GM15510 (cell line): Measurements from ENCODE around the gene GAS7.

Experiments
- POLR2A ChIP-seq: IDR thresholded peaks from 3 replicates; pipeline ENCODE4 v1.6.1; 2011; ENCODE audit warnings: borderline replicate concordance; ENCODE audit not compliant: insufficient read length; ENCODE audit errors: extremely low read depth

GAS7 gene

DNA sequence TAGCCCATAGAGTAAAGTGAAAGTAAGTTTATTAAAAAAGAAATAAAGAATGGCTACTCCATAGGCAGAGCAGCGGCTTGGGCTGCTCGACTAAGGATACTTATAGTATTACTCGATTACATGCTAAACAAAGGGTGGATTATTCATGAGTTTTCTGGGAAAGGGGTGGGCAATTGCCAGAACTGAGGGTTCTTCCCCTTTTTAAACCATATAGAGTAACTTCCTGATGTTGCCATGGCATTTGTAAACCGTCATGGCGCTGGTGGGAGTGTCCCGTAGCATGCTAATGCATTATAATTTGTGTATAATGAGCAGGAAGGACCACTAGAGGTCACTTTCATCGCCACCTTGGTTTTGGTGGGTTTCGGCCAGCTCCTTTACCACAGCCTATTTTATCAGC lies 13.3 kb upstream of the GAS7 start:
- TF ChIP-seq POLR2A = no peak

DNA sequence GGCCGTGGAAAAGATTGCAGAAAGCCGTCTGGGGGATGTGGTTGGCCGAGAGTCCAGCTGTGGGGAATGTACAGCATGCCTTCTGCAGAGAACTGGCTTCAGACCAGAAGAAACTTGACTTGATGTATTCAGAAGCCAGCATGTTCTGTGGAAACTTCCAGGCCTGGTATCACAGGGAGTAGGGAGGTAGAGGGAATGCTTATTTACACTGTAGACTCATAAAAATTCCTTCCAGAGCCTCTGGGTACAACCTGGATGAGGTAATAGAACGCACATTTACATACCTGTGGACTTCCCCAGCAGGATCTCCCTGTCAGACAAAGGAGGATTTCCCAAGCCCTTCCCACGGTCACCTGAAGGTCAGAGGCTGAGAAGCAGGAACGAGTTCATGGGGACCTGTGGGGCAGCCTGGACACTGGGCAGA lies 11.8 kb upstream of the GAS7 start:
- TF ChIP-seq POLR2A = no peak

DNA sequence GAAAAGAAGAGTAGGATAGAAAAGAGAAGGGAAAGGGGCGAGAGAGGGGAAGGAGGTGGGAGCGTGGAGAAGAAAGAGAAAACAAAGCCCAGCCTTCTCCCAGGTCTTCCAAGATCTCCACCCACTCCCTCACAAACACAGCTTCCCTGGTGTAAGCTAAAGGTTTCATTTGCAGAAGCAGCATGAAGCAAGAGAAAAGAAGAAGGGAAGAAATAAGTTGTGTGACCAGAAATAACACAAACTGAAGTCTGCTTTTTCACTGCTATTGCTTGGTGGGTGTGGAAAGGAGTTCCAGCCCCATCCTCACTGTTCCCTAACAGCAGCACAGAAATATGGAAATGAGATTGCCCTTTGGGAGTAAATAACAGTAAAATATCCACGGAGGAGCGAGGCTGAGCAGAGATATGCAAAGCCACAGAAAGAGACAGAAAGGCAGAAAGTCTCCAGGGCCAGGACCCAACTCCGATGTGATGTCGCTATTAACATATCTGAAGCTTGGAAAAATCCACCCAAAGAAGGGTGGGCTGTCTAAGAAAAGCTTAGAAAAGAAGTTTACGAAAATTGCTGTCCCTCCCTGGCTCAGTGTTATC lies 10.3 kb upstream of the GAS7 start:
- TF ChIP-seq POLR2A = no peak

DNA sequence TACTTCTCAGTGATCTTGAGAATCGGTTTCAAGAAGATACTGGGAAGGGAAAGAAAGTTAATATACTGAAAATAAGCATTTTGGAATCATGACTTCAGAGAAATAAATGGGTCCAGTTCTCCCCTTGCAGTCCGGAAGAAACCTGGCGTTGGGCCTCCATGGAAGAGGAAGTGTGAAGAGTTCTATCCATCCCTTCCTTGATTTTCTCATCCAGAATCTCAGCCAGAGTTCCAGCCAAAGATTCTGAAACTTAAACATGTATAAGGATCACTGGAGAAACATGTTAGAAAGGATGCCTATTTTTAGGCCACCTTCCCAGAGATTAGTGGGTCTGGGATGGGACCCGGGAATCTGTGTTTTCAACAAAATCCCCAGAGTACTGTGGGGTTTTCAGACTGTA lies 8.7 kb upstream of the GAS7 start:
- no peak for TF ChIP-seq POLR2A

DNA sequence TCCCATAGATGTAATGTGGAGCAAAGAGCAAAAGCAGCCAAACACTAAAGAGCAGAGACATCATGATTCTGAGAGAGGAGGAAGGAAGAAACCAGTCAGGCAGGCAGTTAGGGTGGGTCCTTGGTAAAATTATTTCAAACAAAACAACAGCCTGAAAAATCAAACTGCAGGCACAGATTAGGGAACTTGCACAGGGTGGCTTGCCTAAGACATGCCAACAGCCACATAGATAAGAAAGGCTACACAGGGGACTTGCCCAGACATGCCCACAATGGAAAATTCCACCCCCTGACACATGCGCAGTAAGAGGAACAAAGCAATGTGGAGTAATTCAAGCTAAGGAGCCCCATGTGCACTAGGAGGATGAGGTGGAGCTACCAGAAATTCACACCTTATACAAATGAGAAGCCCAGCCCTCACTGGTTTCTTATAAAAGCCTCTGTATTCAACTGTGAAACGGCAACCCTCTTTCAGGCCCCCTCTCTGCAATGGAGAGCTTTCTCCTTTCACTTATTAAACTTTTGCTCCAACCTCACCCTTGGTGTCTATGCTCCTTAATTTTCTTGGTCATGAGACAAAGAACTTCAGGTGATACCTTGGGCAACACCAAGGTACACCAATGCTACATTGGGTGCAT lies 7.3 kb upstream of the GAS7 start:
- no peak for TF ChIP-seq POLR2A

DNA sequence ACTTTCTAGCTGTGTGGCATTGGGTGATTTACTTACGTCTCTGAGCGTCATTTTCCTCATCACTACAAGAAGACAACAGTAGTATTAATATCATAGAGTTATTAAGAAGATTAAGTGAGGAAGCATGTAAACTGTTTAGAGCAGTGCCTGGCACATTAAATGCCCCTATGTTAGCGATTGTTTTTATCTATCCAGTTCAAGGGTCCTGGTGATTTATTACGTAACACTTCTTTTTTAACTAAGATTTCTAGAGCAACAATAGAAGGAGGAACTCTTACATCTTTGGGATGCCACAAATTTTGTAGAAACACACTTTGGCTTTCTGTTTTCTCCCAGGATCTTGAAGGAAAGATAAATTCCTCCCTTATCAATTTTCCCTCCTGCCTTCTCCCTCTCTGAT lies 3.3 kb upstream of the GAS7 start:
- TF ChIP-seq POLR2A = no peak

DNA sequence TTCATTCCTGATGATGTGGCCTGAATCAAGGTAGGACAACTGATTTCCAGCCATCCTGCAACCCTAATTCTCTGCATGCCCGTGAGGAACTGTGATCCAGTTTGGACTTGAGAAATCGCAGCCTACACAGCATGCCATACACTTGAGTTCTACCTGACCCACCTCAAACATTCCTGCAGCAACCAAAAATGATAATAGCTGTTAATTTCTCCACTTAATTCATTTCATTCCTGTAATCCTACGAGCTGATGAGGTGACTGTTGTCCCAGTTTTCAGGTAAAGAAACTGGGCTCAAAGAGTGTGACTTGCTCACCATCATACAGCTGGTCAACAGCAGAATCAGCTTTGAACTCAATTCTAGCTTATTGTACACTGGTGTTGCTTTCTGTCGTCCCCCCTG lies 2.2 kb upstream of the GAS7 start:
- no peak for TF ChIP-seq POLR2A

DNA sequence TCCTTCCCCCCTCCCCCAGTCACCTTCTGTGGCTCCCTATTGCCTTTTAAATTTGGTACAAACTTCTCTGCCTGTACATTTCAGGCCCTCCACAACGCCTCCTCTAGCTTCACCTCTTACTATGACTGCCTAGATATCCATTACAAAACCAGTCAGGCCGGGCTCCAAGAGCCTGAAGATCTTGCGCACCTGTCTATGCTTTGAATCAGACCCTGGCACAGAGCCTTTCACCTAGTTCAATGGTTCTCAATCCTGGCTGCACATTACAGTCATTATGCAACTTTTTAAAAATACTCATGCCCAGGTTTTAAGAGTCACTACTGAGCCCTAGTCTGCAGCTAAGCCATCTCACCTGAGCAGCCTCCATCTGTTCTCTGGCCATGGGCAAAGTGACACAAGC lies 1.6 kb upstream of the GAS7 start:
- no peak for TF ChIP-seq POLR2A

DNA sequence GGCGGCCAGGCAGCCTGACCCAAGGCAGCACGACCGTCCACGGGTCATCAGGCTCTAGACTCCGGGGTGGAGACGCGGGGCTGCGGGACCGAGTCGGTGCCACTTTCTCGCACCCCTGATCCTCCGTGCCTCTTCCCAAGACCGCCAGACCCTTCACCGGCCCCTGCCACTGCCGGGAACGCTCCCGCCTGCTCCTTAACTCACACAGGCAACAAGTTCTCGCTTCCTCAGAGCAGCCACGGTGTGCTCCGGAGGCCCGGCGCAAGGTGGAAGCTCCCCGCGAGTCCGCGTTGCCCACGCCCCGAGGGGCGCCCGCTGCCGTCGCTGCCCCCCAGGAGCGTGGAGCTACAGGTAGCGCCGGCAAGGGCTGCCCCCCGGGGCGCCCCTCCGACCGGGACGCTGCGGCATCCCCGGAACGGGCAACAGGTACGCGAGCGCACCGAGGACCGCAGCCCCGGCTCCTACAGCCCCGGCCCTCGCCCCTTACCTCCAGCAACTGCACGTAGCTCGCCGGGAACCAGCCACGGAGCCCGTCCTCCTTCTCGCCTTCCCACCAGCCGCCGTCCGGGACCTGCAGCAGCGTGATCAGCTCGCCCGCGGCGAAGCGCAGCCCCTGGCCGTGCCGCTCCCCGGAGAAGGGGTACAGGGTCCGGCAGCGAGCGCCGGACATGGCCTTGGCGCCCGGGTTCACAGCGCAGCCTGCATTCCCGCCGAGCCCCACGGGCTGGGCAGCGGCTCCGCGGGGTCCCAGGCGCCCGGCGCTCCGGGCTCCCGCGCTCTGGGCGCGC lies 491 bp downstream of the GAS7 start:
- no peak for TF ChIP-seq POLR2A

DNA sequence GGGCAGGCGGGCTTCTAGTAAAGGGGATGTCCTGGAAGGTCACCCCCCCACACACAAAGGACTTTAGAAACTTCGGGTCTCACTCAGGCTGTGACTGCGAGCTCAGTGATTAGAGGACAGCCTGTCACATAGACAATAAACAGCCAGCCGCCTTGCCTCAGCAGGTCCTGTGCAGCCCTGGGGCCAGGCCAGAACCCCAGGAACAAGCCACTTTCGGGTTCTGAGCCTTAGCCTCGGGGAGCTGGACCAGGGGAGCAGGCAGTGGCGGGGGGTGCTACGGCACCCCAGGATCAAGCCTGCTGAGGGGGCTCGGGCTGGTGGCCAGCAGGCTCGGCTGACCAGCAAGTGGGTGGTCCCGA lies 1.1 kb downstream of the GAS7 start:
- no peak for TF ChIP-seq POLR2A

DNA sequence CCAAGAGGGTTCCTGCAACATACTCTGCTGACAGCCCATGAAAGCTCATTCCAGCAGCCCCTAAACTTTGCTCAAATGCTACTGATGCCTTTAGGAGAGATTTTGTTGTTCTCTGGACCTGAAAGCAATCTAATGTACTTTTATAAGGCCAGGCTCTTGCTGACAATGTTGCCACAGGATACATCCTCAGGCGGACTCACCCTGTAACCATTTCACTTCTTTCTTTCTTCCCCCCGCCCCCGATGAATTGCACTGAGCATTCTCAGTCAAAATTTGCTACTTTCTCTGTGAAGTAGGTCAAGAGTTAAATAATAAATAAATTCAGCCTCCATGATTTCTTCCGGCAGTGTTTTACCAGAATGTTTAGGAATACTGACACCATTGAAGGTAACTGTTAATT lies 1.5 kb downstream of the GAS7 start:
- no peak for TF ChIP-seq POLR2A

DNA sequence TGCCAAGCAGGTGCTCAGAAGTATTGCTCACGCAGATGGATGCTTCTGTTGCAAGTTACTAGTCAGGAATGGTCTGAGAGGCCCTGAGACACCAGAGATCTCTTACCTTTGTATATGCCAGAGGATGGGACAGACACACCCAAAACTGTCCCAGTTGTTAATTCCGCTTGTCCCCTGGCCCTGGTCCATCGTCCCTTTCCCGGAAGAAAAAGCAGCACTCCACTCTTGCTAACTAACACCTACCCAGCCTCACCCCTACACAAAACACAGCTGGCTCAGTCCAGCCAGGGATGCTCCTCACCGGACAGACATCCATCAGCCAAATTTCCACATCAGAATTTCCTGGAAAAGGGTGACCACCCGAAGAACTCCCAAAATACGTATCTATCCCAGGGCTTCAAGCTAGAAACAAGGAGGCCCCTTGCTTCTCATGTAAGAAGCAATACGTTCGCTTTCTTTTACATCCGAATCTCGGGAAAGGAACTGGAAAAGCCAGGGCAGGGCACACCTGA lies 2.0 kb downstream of the GAS7 start:
- TF ChIP-seq POLR2A = no peak

DNA sequence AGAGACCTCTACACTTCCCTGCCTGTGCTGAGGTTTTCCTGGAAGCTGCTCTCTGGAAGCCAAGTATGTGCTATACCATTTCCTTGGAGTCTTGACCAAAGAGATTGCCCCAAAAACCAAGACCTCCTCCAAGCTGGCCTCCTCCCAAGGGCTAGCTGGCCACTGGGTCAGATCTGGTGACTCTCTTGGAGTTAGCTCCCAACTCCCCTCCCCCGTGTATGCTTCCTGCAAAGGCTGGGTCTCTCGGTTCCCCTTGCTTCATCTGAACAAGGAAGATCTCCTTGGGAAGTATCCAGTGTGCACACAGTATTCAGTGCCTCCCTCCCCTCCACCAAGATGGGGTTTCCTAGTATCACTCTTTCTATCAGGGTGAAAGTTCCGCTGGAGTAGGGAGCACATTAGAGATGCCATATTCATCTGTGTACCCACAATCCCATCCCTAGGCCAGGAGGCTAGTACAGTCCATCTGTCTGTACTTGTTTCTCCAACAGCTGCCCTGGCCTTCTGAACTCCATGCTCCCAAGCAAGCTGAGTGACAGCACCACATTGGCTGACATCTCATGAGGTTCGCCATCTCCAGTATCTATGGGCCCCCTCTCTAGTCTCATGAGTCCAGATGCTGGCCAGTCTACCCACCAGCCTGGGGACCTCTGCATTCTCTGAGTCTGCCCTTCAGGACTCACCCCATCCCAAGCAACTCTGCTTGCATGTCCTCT lies 3.2 kb downstream of the GAS7 start:
- TF ChIP-seq POLR2A = no peak

DNA sequence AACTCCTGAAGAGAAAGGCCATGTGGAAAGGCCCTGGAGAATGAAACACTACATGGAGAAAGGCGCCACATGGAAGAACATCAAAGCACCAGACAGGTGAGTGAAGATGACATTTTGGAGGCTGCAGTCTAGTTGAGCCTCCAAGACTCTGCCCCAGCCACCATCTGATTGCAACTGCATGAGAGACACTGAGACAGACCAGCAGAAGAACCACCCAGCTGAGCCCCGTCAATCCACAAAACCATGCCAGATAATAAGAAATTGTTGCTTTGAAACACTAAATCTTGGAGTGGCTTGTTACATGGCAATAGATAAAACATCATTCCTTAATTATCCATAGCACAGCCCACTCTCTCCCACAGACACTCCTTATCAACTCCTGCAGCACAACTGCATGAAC lies 4.8 kb downstream of the GAS7 start:
- no peak for TF ChIP-seq POLR2A

DNA sequence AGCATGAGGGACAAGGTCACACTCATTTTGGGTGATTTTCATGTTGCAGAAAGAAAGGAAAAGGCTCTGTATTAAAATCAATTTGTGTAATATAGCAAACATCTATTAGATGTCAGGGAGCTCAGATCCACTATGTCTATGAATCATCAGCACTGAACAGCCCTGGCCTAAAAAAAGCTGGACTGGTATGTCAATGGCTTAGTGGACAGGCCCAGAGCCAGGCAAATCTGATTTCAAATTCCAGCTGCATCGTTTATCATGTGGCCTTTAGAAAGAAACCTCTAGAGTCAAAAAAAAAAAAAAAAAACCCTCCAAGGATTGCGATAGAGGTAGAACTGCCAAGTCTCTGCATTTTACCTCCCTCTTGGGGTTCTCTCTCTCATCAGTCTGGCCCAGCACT lies 5.4 kb downstream of the GAS7 start:
- no peak for TF ChIP-seq POLR2A
